MM.1S (cell line): ENCODE data around the gene SLC22A1.

Experiments used
- CTCF ChIP-seq: fragments of 300-600 bp; sonication (generic); IDR thresholded peaks from 2 replicates; pipeline ENCODE4 v1.5.1; 2016; ENCODE audit warnings: antibody characterized with exemption, low read length, mixed read lengths
- EZH2 ChIP-seq: fragments of 300-600 bp; sonication (generic); optimal IDR thresholded peaks from 2 replicates; pipeline ENCODE3; 2017; ENCODE audit warnings: low read depth, mild to moderate bottlenecking, antibody characterized with exemption, low read length, mixed read lengths
- EZH2phosphoT487 ChIP-seq: fragments of 300-600 bp; sonication (generic); IDR thresholded peaks from 2 replicates; pipeline ENCODE4 v1.6.1; 2018; ENCODE audit warnings: antibody characterized with exemption, low read length

- TF ChIP-seq EZH2: no peak
- no peak for TF ChIP-seq CTCF
- TF ChIP-seq EZH2phosphoT487: no peak
These were observed 80.8 kb downstream of the SLC22A1 start for GRCh38 chr6:160202411-160202810.
